HuH-7.5 (cell line): ENCODE measurements around the gene SLC9A5.

Experiments used
- DNase-seq: peaks from one replicate; pipeline ENCODE4 v3.0.0; 2011; ENCODE audit warnings: low spot score

SLC9A5 gene

DNA sequence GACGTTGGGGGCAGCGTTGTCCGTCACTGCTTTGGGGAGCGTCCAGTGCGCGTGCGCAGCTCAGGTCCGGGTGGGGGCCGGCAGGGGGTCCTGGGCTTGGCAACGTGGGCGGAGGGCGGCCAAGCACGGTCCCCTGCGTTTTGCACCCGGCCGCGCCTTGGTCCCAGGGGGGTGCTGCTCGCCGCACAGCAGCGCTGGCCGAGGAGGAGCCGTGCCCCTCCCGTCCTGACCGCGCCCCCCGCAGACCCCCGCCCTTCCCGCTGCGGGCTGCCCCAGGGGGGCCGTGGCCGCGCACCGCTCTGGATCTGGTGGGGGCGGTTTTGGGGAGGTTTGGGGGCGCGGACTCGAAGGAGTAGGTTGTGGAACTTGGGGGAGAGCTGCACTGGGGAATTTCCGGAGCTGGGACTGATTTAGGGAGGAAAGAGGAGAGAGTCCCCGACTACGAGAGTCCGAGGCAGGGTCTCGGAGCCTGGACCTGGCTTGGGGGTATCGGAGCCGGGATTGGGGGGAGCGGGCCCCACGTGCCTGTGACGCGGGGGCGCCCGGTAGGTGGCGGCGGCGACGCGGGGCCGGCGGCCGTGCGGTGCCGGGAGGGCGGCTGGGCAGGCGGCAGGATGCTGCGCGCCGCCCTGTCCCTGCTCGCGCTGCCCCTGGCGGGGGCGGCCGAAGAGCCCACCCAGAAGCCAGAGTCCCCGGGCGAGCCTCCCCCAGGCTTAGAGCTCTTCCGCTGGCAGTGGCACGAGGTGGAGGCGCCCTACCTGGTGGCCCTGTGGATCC is at the start of gene SLC9A5:
SLC9A5 (plus strand) TSS at position 579 of the 777 bp plus-strand sequence; CDS start at position 615, 36 bp downstream.
- DNase-seq: no peak

- DNase-seq: no peak
Observed at GRCh38 chr16:67199011-67199807, 49.6 kb upstream of the SLC9A5 start, which contains the start of gene ELMO3. TSS of gene ELMO3 (plus strand) at chr16:67199131. CDS start at chr16:67199327, 196 bp downstream.

DNA sequence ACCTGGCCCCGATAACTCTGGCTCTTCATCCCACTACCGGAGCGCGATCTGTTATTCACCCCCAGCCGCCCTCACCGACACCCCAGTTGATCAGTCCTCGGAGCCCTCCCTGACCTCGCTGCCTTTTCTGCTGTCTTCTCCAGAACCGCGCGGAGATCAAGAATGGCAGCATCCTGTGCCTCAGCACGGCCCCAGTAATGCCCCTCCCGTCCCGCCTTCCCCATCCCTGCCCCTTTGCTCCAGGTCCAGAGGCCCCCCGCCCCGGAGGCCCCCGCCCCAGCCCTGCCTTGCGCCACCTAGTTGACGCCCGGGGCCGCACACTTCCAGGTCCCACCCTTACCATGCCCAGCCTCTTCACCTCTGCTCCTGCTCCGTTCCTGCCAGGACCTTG is 49.0 kb upstream of the SLC9A5 start:
- DNase-seq: no peak

DNA sequence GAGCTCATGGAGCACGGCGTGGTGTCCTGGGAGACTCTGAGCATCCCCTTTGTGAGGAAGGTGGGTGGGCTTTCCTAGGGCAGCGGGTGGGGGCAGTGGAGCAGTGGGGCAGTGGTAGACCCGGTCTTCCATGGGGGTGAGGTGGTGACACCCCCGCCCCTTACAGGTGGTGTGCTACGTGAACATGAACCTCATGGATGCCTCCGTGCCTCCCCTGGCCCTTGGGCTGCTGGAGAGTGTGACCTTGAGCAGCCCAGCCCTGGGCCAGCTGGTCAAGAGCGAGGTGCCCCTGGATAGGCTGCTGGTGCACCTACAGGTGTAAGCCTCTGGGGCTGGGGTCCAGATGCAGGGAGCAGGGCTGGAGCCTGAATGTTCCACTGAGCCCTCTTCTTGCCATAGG is 48.3 kb upstream of the SLC9A5 start:
- no peak for DNase-seq

- DNase-seq: no peak
Observed at GRCh38 chr16:67201411-67202345, 47.1 kb upstream of the SLC9A5 start.

DNA sequence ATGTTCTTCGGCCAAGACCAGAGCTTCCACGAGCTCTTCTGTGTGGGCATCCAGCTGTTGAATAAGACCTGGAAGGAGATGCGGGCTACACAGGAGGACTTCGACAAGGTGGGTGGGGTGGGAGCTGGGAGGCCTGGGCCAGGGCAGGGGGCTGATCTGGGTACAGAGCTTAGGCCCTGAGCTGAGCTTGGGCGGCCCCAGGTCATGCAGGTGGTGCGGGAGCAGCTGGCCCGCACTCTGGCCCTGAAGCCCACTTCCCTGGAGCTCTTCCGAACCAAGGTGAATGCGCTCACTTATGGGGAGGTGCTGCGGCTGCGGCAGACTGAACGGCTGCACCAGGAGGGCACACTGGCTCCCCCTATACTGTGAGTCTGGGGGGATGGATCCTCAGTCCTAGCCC is 46.4 kb upstream of the SLC9A5 start:
- DNase-seq: no peak

DNA sequence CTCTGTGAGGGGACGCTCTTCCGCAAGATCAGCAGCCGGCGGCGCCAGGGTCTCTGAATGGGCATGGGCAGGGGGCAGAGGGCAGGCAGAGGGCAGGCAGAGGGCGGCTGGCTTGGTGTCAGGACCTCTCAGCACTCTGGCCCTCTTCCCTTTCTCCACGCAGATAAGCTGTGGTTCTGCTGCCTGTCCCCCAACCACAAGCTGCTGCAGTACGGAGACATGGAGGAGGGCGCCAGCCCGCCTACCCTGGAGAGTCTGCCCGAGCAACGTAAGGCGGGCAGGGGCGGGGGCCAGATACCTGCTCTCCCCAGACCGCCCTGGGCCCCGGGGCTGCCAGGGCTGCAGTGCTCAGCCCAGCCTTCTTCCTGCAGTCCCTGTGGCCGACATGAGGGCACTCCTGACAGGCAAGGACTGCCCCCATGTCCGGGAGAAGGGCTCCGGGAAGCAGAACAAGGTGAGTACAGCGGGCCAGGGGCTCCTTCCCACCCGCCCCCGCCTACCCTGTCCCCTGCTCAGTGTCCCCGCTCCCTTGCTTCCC is 45.8 kb upstream of the SLC9A5 start:
- DNase-seq: no peak

GRCh38 chr16:67204076-67204475 is 44.7 kb upstream of the SLC9A5 start:
- no peak for DNase-seq

DNA sequence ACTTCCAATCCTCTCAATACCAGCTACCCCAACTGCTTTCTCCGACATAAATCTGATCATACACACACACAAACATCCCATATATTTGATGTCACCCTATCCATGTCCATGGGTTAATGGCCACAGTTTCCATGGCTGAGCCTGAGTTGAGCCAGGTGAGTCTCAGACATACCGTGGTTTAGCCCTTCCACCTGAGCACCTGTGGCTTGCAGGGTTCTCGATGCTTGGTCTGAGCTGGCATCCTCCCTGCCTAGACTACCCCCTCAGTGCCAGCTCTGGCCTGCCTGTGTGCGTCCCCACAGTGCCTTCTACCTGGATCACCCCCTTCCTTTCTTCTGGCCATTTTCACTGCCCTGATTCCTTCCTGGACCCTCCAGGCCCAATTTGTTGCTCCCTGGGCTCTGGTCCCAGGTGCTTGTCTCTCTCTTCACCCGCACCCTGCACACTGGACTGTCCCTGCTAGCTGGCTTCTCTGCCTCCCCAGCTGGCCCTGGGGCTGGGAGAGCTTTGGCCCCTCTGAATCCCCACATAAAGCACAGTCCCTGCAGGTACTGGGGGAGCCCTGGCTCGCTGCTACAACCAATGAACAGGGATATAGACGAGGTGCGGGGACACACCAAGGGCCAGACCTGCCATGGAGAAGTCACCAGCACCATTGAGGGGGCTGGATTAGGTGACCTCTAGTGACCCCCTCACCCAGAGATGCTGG is 42.5 kb upstream of the SLC9A5 start:
- DNase-seq: no peak

DNA sequence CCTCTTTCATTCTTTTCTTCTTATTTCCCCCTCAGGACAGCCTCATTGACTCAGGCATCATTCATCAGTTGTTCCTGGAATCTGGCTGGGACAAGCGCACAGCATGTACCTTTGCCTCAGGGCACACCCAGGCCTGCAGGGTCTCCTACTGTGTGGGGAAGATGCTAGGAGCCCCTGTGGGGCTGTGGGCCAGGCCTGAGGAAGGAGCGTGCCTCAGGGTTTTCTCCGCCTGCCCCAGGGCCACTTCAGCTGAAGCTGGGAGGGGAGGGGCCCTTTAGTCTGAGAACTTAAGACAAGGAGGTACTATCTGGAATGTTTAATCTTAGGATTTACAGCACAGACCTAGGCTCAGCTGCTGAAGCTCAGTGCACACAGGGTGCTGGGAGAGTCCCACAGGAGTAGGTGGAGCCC is 41.9 kb upstream of the SLC9A5 start:
- no peak for DNase-seq

DNA sequence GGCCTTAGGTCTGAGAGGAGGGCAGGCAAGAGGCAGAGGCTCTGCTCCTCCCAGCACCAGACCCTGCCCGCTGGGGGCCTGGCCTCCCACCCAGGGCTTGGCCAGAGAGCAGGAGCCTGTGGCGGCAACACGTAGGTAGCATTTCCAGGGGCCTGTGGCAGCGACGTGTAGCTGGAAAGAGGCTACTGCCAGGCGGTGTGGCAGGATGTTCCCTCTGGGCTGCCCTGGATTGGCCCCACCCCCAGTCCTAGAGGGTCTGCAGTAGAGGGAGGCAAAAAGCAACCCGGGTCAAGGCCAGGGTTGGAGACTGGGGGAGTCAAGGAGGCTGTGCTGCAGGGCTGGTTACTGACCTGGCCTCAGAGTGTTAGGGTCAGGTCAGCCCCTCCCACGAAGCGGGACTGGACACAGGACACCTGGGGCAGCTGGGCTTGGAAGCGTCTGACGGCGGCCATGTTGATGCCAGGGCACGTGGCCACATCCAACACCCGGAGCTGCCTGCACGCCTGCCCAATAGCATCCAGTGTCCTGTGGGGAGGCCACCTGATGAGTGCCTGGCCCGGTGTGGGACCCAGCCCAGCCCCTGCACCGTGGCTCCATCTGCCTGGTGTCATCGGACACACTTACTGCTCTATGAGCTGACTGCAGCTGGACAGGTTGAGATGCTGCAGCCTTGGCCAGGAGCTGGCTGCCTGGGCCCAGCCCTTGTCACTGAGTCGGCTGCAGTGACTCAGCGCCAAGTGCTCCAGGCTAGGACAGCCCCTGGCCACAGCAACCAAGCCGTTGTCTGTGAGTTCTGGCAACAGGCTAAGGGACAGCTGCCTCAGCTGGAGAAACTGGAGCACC is 41.3 kb upstream of the SLC9A5 start:
- DNase-seq: no peak

- DNase-seq: no peak
Observed at GRCh38 chr16:67208154-67208896, 40.5 kb upstream of the SLC9A5 start.

DNA sequence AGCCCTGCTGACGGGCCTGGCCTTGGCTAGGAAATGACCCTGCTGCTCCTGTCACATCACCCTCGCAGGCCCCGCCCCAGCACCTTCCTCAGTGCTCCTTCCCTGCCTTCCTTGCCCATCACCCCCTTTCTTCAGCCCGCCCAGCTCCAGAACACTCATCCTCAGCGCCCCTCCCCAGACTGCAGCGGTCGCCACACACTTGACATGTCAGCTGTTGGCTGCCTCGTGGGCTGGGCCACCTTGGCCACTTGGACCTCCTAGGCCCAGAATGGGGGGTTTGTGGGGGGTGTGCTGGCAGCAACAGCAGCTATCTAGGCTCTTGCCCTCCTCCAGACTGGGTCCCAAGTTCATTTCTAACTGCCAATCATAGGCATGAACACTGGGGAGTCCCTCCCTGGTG is 39.2 kb upstream of the SLC9A5 start:
- no peak for DNase-seq

- no peak for DNase-seq
Observed at GRCh38 chr16:67210069-67210937, 38.5 kb upstream of the SLC9A5 start.

GRCh38 chr16:67211674-67212073 is 37.1 kb upstream of the SLC9A5 start:
- no peak for DNase-seq

DNA sequence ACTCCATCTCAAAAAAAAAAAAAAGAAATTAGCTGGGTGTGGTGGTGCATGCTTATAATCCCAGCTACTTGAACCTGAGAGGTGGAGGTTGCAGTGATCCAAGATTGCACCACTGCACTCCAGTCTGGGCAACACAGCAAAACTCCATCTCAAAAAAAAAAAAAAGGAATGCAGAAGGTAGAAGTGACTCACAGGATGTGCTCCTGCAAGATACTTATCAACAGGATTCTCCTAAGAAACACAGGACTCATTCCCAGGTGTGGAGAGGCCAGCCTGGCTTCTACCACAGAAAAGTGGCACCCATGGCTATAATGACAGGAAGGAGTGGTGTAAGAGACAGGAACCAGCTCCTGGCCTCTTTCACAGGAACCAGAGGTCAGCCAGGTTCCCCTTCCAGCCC is 36.0 kb upstream of the SLC9A5 start:
- no peak for DNase-seq

DNA sequence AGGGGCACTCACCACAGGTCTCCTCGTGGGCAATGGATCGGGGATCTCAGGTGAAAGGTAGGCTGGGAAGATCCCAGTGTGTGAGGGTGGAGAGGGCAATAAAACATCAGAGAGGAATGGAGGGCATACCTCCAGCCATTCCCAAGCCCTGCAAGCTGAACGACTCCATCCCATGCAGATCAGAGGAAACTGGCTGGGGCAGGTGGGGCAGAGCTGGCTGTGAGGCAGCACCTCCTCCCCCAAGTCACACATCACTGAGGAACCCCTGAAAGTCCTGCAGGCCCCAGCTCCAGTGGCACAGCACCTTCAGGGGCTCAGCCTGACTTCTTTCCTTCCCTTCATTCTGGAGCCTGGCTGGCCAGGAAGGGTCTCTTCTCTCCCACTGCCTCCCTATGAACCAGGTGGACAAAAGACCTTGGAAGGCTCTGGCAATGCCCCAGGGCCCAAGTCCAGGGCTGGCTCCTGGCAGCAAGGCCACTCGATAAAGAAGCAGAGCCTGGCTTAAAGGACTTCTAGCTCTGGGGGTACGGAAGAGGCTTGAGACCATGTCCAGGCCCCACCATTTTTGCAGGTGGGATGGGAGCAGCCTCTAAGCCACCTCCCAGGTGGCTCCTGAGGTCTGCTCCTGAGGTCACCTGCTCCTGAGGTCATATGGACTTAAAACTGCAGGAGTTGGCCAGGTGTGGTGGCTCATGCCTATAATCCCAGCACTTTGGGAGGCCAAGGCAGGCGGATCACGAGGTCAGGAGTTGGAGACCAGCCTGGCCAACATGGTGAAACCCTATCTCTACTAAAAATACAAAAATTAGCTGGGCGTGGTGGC is 35.4 kb upstream of the SLC9A5 start:
- DNase-seq: no peak

DNA sequence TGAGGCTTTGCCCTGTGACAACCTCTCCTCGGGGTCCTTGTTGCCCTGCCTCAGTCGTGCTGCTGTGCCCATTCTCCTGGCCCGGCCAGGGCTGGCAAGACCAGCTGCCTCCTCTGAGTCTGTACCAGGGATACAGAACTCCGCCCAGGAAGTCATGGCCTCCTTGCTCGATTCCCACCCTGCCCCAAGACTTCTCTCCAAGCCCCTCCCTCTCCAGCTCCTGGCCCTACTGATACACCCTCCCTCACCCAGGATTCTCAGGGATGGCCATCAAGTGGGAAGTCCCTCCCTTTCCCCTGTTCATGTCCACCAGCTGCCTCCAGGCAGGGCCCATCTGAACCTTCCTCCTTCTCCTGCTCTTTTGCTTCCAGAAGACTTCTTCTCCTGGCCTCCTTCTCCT is 33.1 kb upstream of the SLC9A5 start:
- no peak for DNase-seq
